ENCODE measurements around the gene ARHGAP21.

ARHGAP21 gene

DNA sequence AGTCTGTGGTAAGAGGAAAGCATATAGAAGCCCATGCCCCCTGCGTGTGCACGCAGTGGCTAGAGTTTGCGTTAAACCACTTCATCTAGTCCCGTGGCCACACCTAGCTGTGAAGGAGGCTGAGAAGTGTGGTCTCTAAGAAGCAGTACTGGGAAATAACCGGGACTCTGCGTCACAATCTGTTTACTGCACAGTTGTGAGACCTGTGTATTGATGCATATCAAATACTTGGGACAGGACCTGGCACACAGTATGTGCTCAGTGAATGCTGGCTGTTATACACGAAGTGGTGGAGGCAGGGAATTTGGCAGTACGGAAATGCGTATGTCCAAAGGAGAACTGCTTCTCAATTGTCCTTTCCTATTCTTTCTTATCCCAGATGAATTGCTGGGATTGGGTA is 149.5 kb downstream of the ARHGAP21 start:
- DNase-seq (ENCODE audit: low read depth), result no peak

DNA sequence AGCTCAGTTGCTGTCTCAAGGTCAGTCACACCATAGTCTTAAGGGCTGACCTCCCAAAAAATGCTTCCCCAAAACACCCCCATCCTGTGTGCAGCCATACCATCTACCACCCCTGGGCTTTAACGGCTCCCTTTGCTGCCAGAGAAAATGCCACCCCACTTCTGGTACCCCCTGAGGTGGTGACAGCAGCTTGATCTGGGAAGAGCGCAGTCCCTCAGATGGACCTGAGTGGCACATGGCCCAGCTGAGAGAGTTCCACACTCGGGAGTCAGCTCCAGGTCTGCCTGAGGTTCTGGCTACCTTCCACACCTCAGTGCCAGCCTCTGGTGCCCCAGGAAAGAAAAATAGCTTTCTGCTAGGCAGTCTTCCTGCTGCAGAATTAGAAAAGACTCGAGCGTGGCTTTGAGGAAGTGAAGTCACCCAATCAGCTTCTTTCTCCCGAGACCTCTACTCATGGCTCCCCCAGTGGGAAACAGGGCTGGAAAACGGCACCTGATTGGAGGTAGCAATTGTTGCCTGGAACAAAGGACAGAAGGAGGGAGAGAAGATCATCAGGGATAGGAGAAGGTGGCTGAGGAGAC is 151.7 kb downstream of the ARHGAP21 start:
- no peak for DNase-seq (ENCODE audit: low read depth)

GRCh38 chr10:24570658-24571426 is 152.8 kb downstream of the ARHGAP21 start:
- DNase-seq (ENCODE audit: low read depth), result no peak

DNA sequence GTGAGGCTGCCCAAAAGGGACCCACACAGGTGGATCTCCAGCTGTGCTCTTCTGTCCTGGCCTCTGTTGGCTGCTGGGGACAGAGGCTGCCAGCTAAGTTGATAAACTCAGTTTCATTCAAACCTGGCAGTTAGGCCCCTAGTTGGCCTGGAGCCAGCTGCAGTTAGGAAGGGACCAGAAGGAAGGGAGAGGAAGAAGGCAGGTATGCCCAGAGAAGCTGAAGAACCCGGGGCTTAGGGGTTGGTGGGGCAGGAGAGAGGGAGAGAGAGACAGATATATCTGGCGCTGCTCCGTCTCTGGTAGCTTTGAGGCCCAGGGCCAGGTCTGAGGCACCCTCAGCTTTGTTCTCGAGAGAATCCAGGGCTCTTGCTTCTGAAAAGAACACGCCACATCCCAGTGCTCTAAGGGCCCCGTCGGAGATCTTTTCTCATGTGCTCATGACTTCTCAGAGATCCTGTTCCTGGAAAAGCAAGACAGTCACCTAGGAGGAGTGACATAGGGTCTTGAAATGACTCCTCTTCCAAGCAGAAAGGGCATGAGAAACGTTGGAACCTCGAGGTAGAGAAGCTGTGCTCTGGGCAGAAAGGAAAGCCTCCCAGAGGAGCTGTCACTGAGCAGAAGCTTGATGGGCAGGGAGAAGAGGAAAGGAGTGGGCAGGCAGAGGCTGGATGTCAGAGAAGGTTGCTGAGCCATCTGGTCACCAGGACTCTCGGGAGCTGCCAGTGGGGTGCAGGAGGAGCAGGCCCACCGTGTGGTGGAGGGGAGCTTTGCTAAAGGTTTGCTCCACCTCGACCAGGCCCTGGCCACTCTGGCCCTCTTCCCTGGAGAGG is 153.6 kb downstream of the ARHGAP21 start:
- DNase-seq (ENCODE audit: low read depth), result no peak

DNA sequence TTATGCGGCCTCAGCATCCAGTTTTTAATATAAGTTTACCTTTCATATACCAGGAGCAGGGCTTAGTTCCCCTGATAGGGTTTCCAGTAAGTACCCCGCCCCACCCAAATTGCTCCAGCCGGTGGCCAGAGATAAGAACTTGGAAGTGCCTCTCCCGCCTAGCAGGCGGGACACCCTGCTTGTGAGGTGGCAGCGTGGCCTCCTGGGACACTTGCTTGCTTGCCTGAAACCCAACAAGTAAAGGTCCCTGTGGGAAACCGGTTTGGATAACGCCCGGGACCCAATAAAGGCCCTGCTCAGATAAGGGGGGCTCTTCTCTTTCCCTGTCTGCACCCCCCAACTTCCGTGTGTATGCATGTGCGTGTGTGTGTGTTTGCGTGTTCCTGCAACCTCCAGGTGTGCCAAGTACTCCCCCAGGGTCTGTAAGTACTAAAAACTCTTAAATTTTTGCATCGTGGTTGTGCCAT is 154.3 kb downstream of the ARHGAP21 start:
- DNase-seq (ENCODE audit: low read depth), result no peak

GRCh38 chr10:24568042-24568441 is 155.6 kb downstream of the ARHGAP21 start:
- no peak for DNase-seq (ENCODE audit: low read depth)

- no peak for DNase-seq (ENCODE audit: low read depth)
Observed at GRCh38 chr10:24561453-24561852, 162.2 kb downstream of the ARHGAP21 start.

GRCh38 chr10:24556750-24557742 is 166.6 kb downstream of the ARHGAP21 start:
- DNase-seq (ENCODE audit: low read depth), result peak; percentile 47

DNA sequence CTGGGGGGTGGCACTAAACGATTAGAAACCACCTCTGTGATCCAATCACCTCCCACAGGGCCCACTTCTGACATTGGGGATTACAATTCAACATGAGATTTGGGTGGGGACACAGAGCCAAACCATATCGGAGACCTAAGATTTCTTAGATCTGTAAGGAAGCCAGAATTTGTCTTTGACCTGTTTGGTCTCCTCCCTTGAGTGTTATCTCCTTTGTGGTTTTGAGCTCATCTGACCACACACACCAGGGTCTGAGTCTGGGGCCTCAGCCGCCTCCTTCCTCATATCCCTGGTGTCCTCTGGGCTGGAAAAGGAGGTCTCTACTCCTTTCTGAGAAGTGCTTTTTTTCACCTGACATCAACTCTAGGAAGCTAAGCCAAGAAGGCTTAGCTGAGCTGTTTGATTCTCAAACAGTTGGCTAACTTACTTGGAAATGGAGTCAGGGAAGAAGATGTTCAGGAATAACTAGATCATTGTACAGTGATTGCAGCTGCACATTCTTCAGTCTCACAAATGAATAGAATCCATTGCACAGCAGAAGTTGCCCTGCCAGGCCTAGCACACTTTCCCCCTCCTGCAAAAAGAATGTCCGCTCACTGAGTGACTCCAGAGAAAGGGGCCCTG is 167.4 kb downstream of the ARHGAP21 start:
- no peak for DNase-seq (ENCODE audit: low read depth)

GRCh38 chr10:24554036-24554435 is 169.7 kb downstream of the ARHGAP21 start:
- no peak for DNase-seq (ENCODE audit: low read depth)

DNA sequence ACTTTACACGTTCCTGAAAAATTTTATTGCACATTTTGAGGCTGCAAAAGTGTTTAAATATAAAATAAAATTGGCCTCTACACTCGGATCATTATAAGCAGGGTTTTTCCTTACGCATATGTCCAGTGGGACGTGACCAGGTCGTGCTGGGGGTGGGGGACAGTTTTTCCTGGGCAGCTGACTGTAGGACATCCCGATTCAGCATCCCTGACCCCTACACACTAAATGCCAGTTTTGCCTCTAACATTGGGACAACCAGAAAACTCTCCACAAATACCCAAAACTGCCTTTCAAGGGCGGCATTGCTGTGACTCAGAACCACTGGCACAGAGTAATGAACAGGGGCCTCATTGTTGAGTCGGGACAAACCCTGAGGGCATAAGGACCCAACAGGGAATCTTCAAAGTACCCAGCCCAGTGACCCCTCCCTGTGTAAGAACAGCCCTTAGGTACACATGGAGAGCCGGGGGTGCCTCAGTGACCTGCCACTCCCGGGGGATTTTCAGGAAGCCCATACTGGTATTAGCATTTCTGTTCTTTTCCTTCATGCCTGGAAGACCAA is 170.6 kb downstream of the ARHGAP21 start:
- no peak for DNase-seq (ENCODE audit: low read depth)

DNA sequence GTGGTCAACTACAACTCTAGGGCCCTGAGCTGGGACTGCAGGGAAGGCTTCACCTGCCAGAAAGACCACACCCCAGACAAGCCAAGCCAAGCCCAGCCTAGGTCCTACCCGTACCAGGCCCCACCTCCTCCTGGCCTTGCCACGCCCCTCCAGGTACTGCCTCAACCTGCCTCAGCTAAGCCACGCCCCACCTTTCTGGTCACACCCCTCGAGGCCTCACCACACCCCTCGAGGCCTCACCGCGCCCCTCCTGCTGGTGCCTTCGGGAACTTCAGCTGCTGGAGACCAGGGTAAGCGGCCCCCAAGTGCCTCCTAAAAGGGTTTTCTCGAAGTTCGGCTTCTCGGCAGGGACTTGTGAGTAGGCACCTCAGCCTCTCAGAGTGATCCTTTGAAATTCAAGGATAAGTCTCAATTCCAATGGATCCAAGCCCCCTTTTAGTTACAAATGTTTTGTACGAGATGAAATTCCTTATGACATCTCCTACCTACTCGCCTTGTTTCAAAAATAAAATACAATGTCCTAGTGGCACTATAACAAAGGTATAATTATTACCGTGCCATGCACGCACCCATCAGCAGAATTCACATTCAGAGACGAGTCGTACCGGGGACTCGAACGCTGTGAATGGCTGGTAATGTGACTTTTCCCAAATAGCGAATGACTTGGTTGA is 171.2 kb downstream of the ARHGAP21 start:
- DNase-seq (ENCODE audit: low read depth), result no peak

GRCh38 chr10:24551161-24551560 is 172.5 kb downstream of the ARHGAP21 start:
- no peak for DNase-seq (ENCODE audit: low read depth)

GRCh38 chr10:24550680-24551079 is 173.0 kb downstream of the ARHGAP21 start:
- DNase-seq (ENCODE audit: low read depth), result no peak

DNA sequence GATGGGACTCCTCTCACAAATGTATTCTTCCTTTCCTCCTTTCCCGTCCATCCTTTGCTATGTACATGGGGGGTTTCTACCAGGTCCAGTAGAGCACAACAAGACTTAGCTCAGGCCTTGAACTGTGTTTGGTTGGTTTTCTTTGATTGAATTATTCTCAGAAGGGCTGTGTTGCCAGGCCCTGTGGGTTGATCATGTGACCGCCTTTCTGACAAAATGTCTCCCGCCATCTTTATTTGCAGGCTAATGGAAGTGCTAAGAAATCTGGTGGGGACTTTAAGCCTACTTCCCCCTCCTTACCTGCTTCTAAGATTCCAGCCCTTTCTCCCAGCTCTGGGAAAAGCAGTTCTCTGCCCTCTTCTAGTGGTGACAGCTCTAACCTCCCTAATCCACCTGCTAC is 178.1 kb downstream of the ARHGAP21 start:
- no peak for DNase-seq (ENCODE audit: low read depth)

DNA sequence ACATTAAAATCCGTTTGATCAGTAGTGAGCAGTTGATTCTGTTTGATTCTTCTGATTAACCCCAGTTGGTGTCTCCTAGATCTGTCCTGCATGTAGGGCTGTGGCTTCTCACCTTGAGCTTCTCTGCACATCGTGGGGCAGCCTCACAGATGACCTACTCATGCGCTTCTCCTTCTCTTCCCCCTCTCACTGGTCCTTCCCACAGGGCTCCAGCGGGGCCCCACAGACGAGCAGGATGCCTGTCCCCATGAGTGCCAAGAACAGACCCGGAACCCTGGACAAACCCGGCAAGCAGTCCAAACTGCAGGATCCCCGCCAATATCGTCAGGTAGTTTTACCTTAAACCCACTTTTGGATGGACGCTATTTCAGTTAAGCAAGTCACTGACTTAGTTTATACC is 178.9 kb downstream of the ARHGAP21 start:
- DNase-seq (ENCODE audit: low read depth), result no peak

DNA sequence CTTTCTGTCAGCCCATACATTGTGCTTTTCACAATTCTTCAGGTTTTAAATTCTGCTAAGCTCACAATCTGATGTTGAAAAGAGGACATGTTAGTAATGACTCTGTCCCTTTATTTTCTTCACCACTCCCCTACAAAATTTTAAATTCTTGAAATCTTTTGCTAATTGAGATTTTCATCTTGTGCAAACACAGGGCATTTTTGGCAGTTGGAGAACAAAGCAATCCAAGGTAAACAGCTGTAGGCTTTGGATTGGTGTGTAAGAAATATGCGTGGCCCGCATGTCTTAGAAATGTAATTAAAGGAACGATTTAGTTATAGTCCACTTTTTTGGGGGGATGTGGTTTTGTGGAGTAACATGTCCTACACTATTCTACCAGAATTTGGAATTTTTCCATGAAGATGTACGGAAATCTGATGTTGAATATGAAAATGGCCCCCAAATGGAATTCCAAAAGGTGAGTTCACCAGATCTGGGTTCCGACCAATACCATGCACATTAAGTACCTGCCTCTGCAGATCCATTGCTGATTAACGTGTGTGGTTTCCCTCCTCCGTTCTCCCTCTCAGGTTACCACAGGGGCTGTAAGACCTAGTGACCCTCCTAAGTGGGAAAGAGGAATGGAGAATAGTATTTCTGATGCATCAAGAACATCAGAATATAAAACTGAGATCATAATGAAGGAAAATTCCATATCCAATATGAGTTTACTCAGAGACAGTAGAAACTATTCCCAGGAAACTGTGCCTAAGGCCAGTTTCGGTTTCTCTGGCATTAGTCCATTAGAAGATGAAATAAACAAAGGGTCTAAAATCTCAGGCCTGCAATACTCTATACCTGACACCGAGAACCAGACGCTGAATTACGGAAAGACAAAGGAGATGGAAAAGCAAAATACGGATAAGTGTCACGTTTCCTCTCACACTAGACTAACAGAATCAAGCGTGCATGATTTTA is 181.1 kb downstream of the ARHGAP21 start:
- DNase-seq (ENCODE audit: low read depth), result no peak

- no peak for DNase-seq (ENCODE audit: low read depth)
Observed at GRCh38 chr10:24541239-24541753, 182.4 kb downstream of the ARHGAP21 start.

GRCh38 chr10:24536636-24537035 is 187.1 kb downstream of the ARHGAP21 start:
- no peak for DNase-seq (ENCODE audit: low read depth)

Data from stromal cell of bone marrow (primary cell).